Thyroid gland (tissue), 4 donors: ENCODE results near the gene FCHO1.

ENCODE experiments used
- POLR2A ChIP-seq, 2 donors: fragments of 450-650 bp; IDR thresholded peaks; one replicate each; pipeline ENCODE4 v1.6.1; 2017; ENCODE audit warnings: antibody characterized with exemption in 2 of 2, mild to moderate bottlenecking in 2 of 2, moderate library complexity in 1 of 2
- TF ChIP-seq, protein P1 (sequence below), 6 experiments: fragments of 200-600 bp in 3 of 6; fragments of 450-650 bp in 3 of 6; sonication (generic) in 3 of 6; IDR thresholded peaks; one replicate each; pipeline ENCODE4 v1.5.1; 2016 to 2019; ENCODE audit warnings: antibody characterized with exemption in 6 of 6, mild to moderate bottlenecking in 2 of 6, inconsistent platforms in 1 of 6, moderate library complexity in 1 of 6

DNA sequence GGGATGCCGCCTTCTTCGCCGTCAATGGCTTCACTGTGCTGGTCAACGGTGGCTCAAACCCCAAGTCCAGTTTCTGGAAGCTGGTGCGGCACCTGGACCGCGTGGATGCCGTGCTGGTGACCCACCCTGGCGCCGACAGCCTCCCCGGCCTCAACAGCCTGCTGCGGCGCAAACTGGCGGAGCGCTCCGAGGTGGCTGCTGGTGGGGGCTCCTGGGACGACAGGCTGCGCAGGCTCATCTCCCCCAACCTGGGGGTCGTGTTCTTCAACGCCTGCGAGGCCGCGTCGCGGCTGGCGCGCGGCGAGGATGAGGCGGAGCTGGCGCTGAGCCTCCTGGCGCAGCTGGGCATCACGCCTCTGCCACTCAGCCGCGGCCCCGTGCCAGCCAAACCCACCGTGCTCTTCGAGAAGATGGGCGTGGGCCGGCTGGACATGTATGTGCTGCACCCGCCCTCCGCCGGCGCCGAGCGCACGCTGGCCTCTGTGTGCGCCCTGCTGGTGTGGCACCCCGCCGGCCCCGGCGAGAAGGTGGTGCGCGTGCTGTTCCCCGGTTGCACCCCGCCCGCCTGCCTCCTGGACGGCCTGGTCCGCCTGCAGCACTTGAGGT lies 25.0 kb upstream of the FCHO1 start:
- no peak for TF ChIP-seq POLR2A (IDR thresholded peaks at IDR 0.05)
- TF ChIP-seq, protein P1, sequence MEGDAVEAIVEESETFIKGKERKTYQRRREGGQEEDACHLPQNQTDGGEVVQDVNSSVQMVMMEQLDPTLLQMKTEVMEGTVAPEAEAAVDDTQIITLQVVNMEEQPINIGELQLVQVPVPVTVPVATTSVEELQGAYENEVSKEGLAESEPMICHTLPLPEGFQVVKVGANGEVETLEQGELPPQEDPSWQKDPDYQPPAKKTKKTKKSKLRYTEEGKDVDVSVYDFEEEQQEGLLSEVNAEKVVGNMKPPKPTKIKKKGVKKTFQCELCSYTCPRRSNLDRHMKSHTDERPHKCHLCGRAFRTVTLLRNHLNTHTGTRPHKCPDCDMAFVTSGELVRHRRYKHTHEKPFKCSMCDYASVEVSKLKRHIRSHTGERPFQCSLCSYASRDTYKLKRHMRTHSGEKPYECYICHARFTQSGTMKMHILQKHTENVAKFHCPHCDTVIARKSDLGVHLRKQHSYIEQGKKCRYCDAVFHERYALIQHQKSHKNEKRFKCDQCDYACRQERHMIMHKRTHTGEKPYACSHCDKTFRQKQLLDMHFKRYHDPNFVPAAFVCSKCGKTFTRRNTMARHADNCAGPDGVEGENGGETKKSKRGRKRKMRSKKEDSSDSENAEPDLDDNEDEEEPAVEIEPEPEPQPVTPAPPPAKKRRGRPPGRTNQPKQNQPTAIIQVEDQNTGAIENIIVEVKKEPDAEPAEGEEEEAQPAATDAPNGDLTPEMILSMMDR (IDR thresholded peaks at IDR 0.05): no peak
